HepG2 (cell line): ENCODE data around the gene FAM210A. TPM values are rescaled to one million over a fixed set of nuclear protein-coding genes. Genes with fewer than 3 reads are reported as not detected.

Experiments used
- ATAC-seq: fragments of 200-7000 bp; cut with Tn5 transposase; 3 replicates; pipeline ENCODE4 v1.9.1; 2020; ENCODE audit warnings: mild to moderate bottlenecking, moderate library complexity
- BruUV-seq: library from RNA; stranded (reverse); fragments of 400-500 nt; replicated peaks from 2 replicates; lab custom pipeline; 2021; lab: Mats Ljungman, UMichigan
- CTCF ChIA-PET: fragments of 300-600 bp; formaldehyde crosslinking; extraction: SDS; loops from one replicate; lab custom pipeline; 2021; ENCODE audit warnings: low total read pairs, inconsistent platforms, low intra/inter-chr PET ratio; lab: Yijun Ruan, JAX
- POLR2A ChIA-PET: fragments of 350-600 bp; sonication (Branson Sonifier 250); formaldehyde crosslinking; loops from one replicate; lab custom pipeline; 2020; ENCODE audit warnings: antibody characterized with exemption, inconsistent platforms; lab: Yijun Ruan, JAX
- DNase-seq: peaks from one replicate; pipeline ENCODE4 v3.0.0-alpha.2; 2015; ENCODE audit warnings: low spot score
- FAIRE-seq: peaks from 3 replicates; lab custom pipeline; 2011; peaks lifted over from hg19 to GRCh38; lab: Jason Lieb, UNC
- H2AFZ ChIP-seq: one replicate; pipeline ENCODE4 v1.6.1; 2011; ENCODE audit warnings: low read length, inconsistent platforms
- H3K27ac ChIP-seq: fragments of 300-600 bp; 3 replicates; pipeline ENCODE4 v1.8.0; 2011; ENCODE audit warnings: mixed run types, mild to moderate bottlenecking, mixed read lengths, low read length, inconsistent platforms; ENCODE audit not compliant: insufficient read depth; ENCODE audit errors: extremely low read length
- H3K27me3 ChIP-seq, 2 experiments: fragments of 200-600 bp in 1 of 2; 2 replicates in 1 of 2; 3 replicates in 1 of 2; pipeline versions ENCODE4 v1.6.0 to v1.8.0; 2011; ENCODE audit warnings: low read length in 2 of 2, mild to moderate bottlenecking in 2 of 2, moderate library complexity in 2 of 2, inconsistent platforms in 1 of 2; ENCODE audit not compliant: insufficient read depth in 2 of 2, control insufficient read depth in 1 of 2
- H3K36me3 ChIP-seq, 2 experiments: fragments of 200-600 bp in 1 of 2; replicated peaks in 1 of 2; 2 replicates in 1 of 2; 3 replicates in 1 of 2; pipeline versions ENCODE4 v1.5.1 to v1.8.0; 2011; ENCODE audit warnings: low read length in 2 of 2, inconsistent platforms in 1 of 2; ENCODE audit not compliant: insufficient read depth in 2 of 2, control insufficient read depth in 1 of 2
- H3K4me1 ChIP-seq: 2 replicates; pipeline ENCODE4 v1.5.1; 2012; ENCODE audit warnings: low read length, inconsistent platforms; ENCODE audit not compliant: insufficient read depth
- H3K4me2 ChIP-seq: 2 replicates; pipeline ENCODE4 v1.6.0; 2011; ENCODE audit warnings: low read depth, low read length, inconsistent platforms
- H3K4me3 ChIP-seq, 3 experiments: fragments of 200-600 bp in 1 of 3; sonication (generic), shearing (Covaris generic) in 1 of 3; replicated peaks in 1 of 3; 2 replicates each; pipeline ENCODE4 v1.5.1; 2011 to 2016; ENCODE audit warnings: low read length in 3 of 3, inconsistent platforms in 2 of 3, low read depth in 2 of 3, mild to moderate bottlenecking in 2 of 3, control low read depth in 1 of 3, mixed read lengths in 1 of 3; ENCODE audit not compliant: insufficient read depth in 1 of 3
- H3K79me2 ChIP-seq: one replicate; pipeline ENCODE4 v1.6.1; 2011; ENCODE audit warnings: low read length, inconsistent platforms; ENCODE audit not compliant: insufficient read depth
- H3K9ac ChIP-seq: 2 replicates; pipeline ENCODE4 v1.6.0; 2011; ENCODE audit warnings: mild to moderate bottlenecking, low read depth, low read length, inconsistent platforms; ENCODE audit not compliant: insufficient read depth
- H3K9me3 ChIP-seq: 2 replicates; pipeline ENCODE4 v1.5.1; 2012; ENCODE audit warnings: mild to moderate bottlenecking, low read length
- H4K20me1 ChIP-seq: 2 replicates; pipeline ENCODE4 v1.6.0; 2011; ENCODE audit warnings: inconsistent platforms, mild to moderate bottlenecking, low read length, moderate library complexity; ENCODE audit not compliant: insufficient read depth
- AKAP8 ChIP-seq: sonication (generic); formaldehyde crosslinking; IDR thresholded peaks from 2 replicates; pipeline ENCODE4 v1.5.1; 2020; ENCODE audit warnings: mild to moderate bottlenecking, missing genetic modification reagents
- FOXC1 ChIP-seq: sonication (generic); formaldehyde crosslinking; IDR thresholded peaks from 2 replicates; pipeline ENCODE4 v1.8.0; 2022; ENCODE audit warnings: mild to moderate bottlenecking, missing genetic modification reagents, borderline replicate concordance
- GTF3A ChIP-seq: sonication (generic); formaldehyde crosslinking; conservative IDR thresholded peaks from 2 replicates; pipeline ENCODE4 v1.4.0; 2020; ENCODE audit warnings: mild to moderate bottlenecking, missing genetic modification reagents
- LCORL ChIP-seq, 2 experiments: fragments of 450-650 bp in 1 of 2; sonication (generic) in 1 of 2; formaldehyde crosslinking in 1 of 2; IDR thresholded peaks; 2 replicates each; pipeline versions ENCODE4 v1.5.0 to v1.6.1; 2017 to 2020; ENCODE audit warnings: antibody characterized with exemption in 1 of 2, missing genetic modification reagents in 1 of 2
- MYC ChIP-seq: sonication (generic); formaldehyde crosslinking; IDR thresholded peaks from 2 replicates; pipeline ENCODE4 v1.9.0; 2021; ENCODE audit warnings: missing genetic modification reagents, borderline replicate concordance
- NFATC3 ChIP-seq: sonication (generic); formaldehyde crosslinking; IDR thresholded peaks from 2 replicates; pipeline ENCODE4 v1.5.1; 2020; ENCODE audit warnings: mild to moderate bottlenecking, missing genetic modification reagents
- PREB ChIP-seq: sonication (generic); formaldehyde crosslinking; IDR thresholded peaks from 2 replicates; pipeline ENCODE4 v1.4.0; 2020; ENCODE audit warnings: missing genetic modification reagents
- STAG1 ChIP-seq: sonication (generic); formaldehyde crosslinking; IDR thresholded peaks from 2 replicates; pipeline ENCODE4 v1.4.0; 2020; ENCODE audit warnings: missing genetic modification reagents
- TFDP2 ChIP-seq: sonication (generic); formaldehyde crosslinking; IDR thresholded peaks from 2 replicates; pipeline ENCODE4 v1.4.0; 2020; ENCODE audit warnings: missing genetic modification reagents
- XBP1 ChIP-seq: sonication (generic); formaldehyde crosslinking; IDR thresholded peaks from 2 replicates; pipeline ENCODE4 v1.5.0; 2020; ENCODE audit warnings: missing genetic modification reagents
- ZBTB14 ChIP-seq: sonication (generic); formaldehyde crosslinking; IDR thresholded peaks from 2 replicates; pipeline ENCODE4 v1.4.0; 2020; ENCODE audit warnings: missing genetic modification reagents
- ZFAT ChIP-seq: sonication (generic); formaldehyde crosslinking; conservative IDR thresholded peaks from 2 replicates; pipeline ENCODE4 v1.8.1; 2023; ENCODE audit warnings: missing genetic modification reagents, inconsistent platforms
- ZNF225 ChIP-seq: sonication (generic); formaldehyde crosslinking; IDR thresholded peaks from 2 replicates; pipeline ENCODE4 v1.4.0; 2020; ENCODE audit warnings: mild to moderate bottlenecking, missing genetic modification reagents
- ZNF326 ChIP-seq: sonication (generic); formaldehyde crosslinking; IDR thresholded peaks from 2 replicates; pipeline ENCODE4 v1.4.0; 2020; ENCODE audit warnings: missing genetic modification reagents, borderline replicate concordance
- ZNF331 ChIP-seq: sonication (generic); formaldehyde crosslinking; IDR thresholded peaks from 2 replicates; pipeline ENCODE4 v1.4.0; 2020; ENCODE audit warnings: missing genetic modification reagents
- ZNF619 ChIP-seq: sonication (generic); formaldehyde crosslinking; IDR thresholded peaks from 2 replicates; pipeline ENCODE4 v1.4.0; 2020; ENCODE audit warnings: mild to moderate bottlenecking, missing genetic modification reagents
- WGBS: methylation state at CpG from one replicate; pipeline ENCODE4 v1.1.6; 2017; ENCODE audit warnings: low lambda C conversion rate; 5-methylcytosine and 5-hydroxymethylcytosine counted together
- in situ Hi-C: cut with HindIII; loops from 2 replicates; pipeline ENCODE4 v1.10.0; 2017; ENCODE audit warnings: low pct_unique_long_range_greater_than_20kb; ENCODE audit not compliant: extremely low pct_ligation_motif_present
- intact Hi-C: fragments of 100-400 bp; cut with micrococcal nuclease; formaldehyde crosslinking; loops from one replicate; pipeline ENCODE4 v1.10.0; 2022; ENCODE audit not compliant: unreplicated experiment
- polyA plus RNA-seq, 8 experiments: library from polyadenylated mRNA; depleted of rRNA in 3 of 8; stranded (reverse) in 7 of 8; unstranded in 1 of 8; fragments of >200 nt; fragmentation: Illumina TruSeq in 4 of 8; extraction: Trizol in 4 of 8; gene quantifications; 2 replicates each; pipeline versions ENCODE4 v1.2.1 to v1.2.3, GENCODE V29; 2011 to 2016; ENCODE audit warnings: low read depth in 4 of 8, missing spikeins in 1 of 8, mixed read lengths in 1 of 8; ENCODE audit not compliant: insufficient read depth in 1 of 8
- total RNA-seq, 5 experiments: library from RNA; depleted of rRNA; stranded (reverse); fragments of >200 nt; fragmentation: Illumina TruSeq; extraction: Trizol; gene quantifications; 2 replicates each; pipeline ENCODE4 v1.2.3, GENCODE V29; 2016; ENCODE audit warnings: low read depth in 1 of 5
- TF ChIP-seq, protein P1 (sequence below): sonication (generic); formaldehyde crosslinking; IDR thresholded peaks from 2 replicates; pipeline ENCODE4 v1.4.0; 2020; ENCODE audit warnings: missing genetic modification reagents
- TF ChIP-seq, protein P2 (sequence below): sonication (generic); formaldehyde crosslinking; IDR thresholded peaks from 2 replicates; pipeline ENCODE4 v1.8.1; 2022; ENCODE audit warnings: mild to moderate bottlenecking, missing genetic modification reagents

The FAM210A gene
- total and polyA plus RNA-seq, 2 of the 13 experiments (the other 11 are each of a cell fraction or from before 2014, with no cell fraction given), result 33.2 to 37.5 TPM

DNA sequence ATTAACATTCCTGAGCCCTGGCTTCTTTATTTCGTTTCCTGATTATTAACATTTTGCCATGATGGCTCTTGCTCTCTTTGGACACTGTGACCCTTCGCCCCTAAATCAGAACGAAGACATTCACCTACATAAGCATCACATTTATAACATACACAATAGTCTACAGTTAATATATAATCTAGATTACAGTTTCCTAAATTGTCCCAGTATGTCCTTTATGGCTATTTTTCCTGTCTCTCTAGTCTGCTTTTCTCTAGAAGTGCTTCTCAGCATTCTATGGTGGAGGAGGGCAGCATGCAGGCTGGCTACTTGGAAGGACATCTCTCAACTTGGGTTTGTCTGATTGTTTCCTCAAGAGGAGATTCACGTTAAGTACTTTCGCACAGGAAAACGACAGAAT lies 49.9 kb downstream of the FAM210A start:
- no peak for FAIRE-seq
- no peaks in the 10 kb centered on the region for H3K27me3 ChIP-seq
- H3K4me2 ChIP-seq, result no peak overlapping the region
- POLR2A ChIA-PET, result no interaction called here
- H3K9me3 ChIP-seq, result no peaks in the 10 kb centered on the region
- 0 out of 2 replicates have a peak, but pooled peaks cover under 1% of the 10 kb centered on the region for H4K20me1 ChIP-seq
- WGBS, result 94% methylated on average over 6 of the region's 6 CpGs
- peaks cover 0 to under 1% of the 10 kb centered on the region in 2 experiments; a peak in 4 of 5 replicates for H3K36me3 ChIP-seq
- H3K79me2 ChIP-seq, result peaks cover 20% of the 10 kb centered on the region
- no peak for DNase-seq
- H3K27ac ChIP-seq, result peak overlapping the region; percentile 62
- TF ChIP-seq STAG1 (CRISPR knock-in tag) (no peak), ZNF331 (CRISPR knock-in tag) (no peak), ZNF619 (no peak), NFATC3 (CRISPR knock-in tag) (no peak), ZNF326 (CRISPR knock-in tag) (no peak), MYC (CRISPR knock-in tag) (no peak), ZNF225 (no peak), PREB (CRISPR knock-in tag) (no peak), ZFAT (CRISPR knock-in tag) (no peak), GTF3A (CRISPR knock-in tag) (no peak), TFDP2 (no peak), XBP1 (CRISPR knock-in tag) (no peak), FOXC1 (CRISPR knock-in tag) (no peak), ZBTB14 (CRISPR knock-in tag) (no peak), LCORL (IDR thresholded peaks at IDR 0.05) (no peak), LCORL (CRISPR knock-in tag; IDR thresholded peaks at IDR 0.05) (no peak), AKAP8 (no peak)
- TF ChIP-seq, protein P1, sequence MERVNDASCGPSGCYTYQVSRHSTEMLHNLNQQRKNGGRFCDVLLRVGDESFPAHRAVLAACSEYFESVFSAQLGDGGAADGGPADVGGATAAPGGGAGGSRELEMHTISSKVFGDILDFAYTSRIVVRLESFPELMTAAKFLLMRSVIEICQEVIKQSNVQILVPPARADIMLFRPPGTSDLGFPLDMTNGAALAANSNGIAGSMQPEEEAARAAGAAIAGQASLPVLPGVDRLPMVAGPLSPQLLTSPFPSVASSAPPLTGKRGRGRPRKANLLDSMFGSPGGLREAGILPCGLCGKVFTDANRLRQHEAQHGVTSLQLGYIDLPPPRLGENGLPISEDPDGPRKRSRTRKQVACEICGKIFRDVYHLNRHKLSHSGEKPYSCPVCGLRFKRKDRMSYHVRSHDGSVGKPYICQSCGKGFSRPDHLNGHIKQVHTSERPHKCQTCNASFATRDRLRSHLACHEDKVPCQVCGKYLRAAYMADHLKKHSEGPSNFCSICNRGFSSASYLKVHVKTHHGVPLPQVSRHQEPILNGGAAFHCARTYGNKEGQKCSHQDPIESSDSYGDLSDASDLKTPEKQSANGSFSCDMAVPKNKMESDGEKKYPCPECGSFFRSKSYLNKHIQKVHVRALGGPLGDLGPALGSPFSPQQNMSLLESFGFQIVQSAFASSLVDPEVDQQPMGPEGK, result no peak
- TF ChIP-seq, protein P2, sequence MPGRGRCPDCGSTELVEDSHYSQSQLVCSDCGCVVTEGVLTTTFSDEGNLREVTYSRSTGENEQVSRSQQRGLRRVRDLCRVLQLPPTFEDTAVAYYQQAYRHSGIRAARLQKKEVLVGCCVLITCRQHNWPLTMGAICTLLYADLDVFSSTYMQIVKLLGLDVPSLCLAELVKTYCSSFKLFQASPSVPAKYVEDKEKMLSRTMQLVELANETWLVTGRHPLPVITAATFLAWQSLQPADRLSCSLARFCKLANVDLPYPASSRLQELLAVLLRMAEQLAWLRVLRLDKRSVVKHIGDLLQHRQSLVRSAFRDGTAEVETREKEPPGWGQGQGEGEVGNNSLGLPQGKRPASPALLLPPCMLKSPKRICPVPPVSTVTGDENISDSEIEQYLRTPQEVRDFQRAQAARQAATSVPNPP (CRISPR knock-in tag), result no peak
- H3K4me3 ChIP-seq, result no peak overlapping the region
- in situ Hi-C loops (no loop called here), intact Hi-C loops (no loop called here)
- H3K4me1 ChIP-seq, result peaks cover 6% of the 10 kb centered on the region; the same call in 1 of the 2 replicates
- H2AFZ ChIP-seq, result no peak overlapping the region
- CTCF ChIA-PET, result no interaction called here
- no peak for ATAC-seq
- no TSS peak for BruUV-seq
- H3K9ac ChIP-seq, result no peak overlapping the region
